Esophagus squamous epithelium (tissue), 4 donors: ENCODE results near the gene ANKRD44.

Experiments used
- POLR2A ChIP-seq, 4 donors: fragments of 450-650 bp; IDR thresholded peaks; one replicate each; pipeline ENCODE4 v1.6.1; 2017; ENCODE audit warnings: antibody characterized with exemption in 4 of 4, mild to moderate bottlenecking in 4 of 4, moderate library complexity in 3 of 4
- TF ChIP-seq, protein P1 (sequence below), 6 experiments: fragments of 450-650 bp in 4 of 6; fragments of 200-600 bp in 2 of 6; sonication (generic) in 2 of 6; IDR thresholded peaks; one replicate each; pipeline ENCODE4 v1.5.1; 2016 to 2019; ENCODE audit warnings: antibody characterized with exemption in 6 of 6, mild to moderate bottlenecking in 4 of 6, moderate library complexity in 4 of 6

DNA sequence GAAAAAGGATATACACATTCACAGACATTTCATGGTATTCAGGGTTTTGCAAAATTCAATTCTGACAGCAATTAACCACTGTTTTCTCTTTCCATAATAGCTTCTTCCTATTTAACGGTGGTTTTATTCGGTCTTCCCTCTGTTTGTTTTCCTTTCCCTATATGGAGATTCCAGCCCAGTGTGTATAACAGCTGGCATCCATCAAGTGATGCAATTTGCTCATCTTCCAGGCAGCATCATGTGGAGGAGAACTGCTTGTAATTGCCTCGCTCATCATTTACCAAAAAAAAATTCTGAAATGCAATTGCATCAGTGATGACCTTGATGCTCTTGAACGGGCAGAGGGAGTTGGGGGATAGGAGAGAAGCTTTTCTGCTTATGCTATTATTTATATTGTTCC, 218.1 kb downstream of the ANKRD44 start:
- TF ChIP-seq, protein P1, sequence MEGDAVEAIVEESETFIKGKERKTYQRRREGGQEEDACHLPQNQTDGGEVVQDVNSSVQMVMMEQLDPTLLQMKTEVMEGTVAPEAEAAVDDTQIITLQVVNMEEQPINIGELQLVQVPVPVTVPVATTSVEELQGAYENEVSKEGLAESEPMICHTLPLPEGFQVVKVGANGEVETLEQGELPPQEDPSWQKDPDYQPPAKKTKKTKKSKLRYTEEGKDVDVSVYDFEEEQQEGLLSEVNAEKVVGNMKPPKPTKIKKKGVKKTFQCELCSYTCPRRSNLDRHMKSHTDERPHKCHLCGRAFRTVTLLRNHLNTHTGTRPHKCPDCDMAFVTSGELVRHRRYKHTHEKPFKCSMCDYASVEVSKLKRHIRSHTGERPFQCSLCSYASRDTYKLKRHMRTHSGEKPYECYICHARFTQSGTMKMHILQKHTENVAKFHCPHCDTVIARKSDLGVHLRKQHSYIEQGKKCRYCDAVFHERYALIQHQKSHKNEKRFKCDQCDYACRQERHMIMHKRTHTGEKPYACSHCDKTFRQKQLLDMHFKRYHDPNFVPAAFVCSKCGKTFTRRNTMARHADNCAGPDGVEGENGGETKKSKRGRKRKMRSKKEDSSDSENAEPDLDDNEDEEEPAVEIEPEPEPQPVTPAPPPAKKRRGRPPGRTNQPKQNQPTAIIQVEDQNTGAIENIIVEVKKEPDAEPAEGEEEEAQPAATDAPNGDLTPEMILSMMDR (IDR thresholded peaks at IDR 0.05) = no peak
- no peak for TF ChIP-seq POLR2A (IDR thresholded peaks at IDR 0.05)
